ENCODE results near the gene ZBTB47.

Gene ZBTB47

DNA sequence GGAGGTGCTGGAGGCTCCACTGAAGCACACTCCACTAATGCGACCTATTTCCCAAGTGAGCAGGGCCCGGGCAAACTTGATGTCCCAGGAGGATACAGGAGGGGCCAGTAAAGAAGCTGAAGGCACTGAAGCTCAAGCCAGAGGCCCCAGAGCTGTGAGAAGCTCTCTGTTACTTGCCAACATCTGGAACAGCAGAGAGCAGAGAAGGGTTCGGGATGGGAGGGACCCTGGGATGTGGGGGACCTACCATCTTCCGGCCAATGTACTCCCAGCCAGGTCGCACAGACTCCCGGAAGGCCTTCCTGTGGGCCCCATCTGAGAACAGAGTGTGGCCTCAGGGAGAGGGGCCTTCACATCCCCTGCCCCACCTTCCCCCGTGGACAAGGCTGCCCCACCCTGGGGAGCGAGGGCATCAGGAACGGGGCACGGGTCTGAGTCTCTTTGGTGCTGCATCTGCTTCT, 46.0 kb downstream of the ZBTB47 start:
- Histone ChIP-seq H3K27ac (ENCODE audit: insufficient read depth in 1 of 2, low read depth in 1 of 2, low read length in 2 of 2, poor library complexity in 1 of 2, severe bottlenecking in 2 of 2) (no peak overlapping the region), H3K4me3 (ENCODE audit: control insufficient read depth in 1 of 7, extremely low read depth in 1 of 7, insufficient read depth in 4 of 7, low read depth in 2 of 7, low read length in 6 of 7) (no peak overlapping the region), H3K4me1 (ENCODE audit: control extremely low read depth in 1 of 4, control insufficient read depth in 4 of 4, insufficient read depth in 4 of 4, low read length in 3 of 4) (no peaks in the 10 kb centered on the region), H3K36me3 (ENCODE audit: control insufficient read depth in 4 of 4, insufficient read depth in 4 of 4, low read length in 3 of 4) (no peaks in the 10 kb centered on the region), H3K9me3 (ENCODE audit: control extremely low read depth in 1 of 5, control insufficient read depth in 4 of 5, insufficient read depth in 2 of 5, low read depth in 1 of 5, low read length in 4 of 5) (no peaks in the 10 kb centered on the region), H3K27me3 (replicated peaks in 2 of 5; ENCODE audit: control insufficient read depth in 4 of 5, insufficient read depth in 5 of 5, low read length in 4 of 5) (peaks cover 0 to 18% (median 4%) of the 10 kb centered on the region in 5 experiments)
- ChIA-PET CTCF (interaction anchor here (1.4 kb wide), 1 partner anchor 14 kb away, joined by 4 read pairs; the partner anchor contains the start of gene KLHL40), POLR2A (no interaction called here)
- DNase-seq: no peak
- WGBS (ENCODE audit: insufficient coverage): 90% methylated on average over 6 of the region's 10 CpGs

DNA sequence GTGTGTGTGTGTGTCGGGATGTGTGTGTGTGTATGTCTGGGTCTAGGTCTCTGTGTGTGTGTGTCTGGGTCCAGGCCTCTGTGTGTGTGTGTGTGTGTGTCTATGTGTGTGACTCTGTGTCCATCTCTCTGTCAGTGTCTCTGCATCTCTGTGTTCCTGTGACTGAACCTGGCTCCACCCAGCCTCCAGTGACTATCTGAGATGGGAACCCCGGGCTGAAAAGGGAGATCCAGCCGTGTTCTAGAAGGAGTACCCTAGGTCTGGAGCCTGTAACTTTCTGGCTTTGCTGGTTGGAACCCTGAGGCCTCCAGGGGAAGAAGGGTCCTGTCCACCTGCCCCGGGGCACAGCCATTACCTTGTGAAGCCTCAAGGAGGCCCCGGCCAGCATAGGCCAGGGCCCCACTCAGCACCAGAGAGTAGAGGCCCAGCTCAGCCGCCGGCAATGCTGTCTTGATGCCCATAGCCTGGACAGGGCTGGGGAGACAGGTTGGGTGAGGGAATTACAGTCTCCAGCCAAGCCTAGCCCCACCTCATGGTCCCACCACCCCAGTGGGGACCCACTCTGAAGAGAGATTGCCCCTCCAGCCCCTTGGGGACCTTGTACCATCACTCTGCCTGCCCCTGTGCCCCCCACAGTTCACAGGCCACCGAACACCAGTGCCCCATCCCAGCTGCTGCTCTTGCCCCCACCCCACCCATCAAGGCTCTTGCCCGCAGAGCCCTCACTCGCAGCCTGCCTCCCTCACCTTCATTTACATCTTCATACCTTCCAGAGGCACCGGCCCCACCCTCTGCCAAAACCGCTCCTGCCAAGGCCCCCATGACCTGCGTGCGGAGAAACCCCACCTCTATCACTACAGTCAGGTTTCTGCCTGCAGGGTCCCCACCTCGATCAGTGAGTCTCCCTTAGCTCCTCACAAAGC, 47.1 kb downstream of the ZBTB47 start:
- H3K27ac ChIP-seq (ENCODE audit: insufficient read depth in 1 of 2, low read depth in 1 of 2, low read length in 2 of 2, poor library complexity in 1 of 2, severe bottlenecking in 2 of 2): no peak overlapping the region
- H3K9me3 ChIP-seq (ENCODE audit: control extremely low read depth in 1 of 5, control insufficient read depth in 4 of 5, insufficient read depth in 2 of 5, low read depth in 1 of 5, low read length in 4 of 5): no peaks in the 10 kb centered on the region
- no peaks in the 10 kb centered on the region for H3K36me3 ChIP-seq (ENCODE audit: control insufficient read depth in 4 of 4, insufficient read depth in 4 of 4, low read length in 3 of 4)
- no peak overlapping the region for H3K4me3 ChIP-seq (ENCODE audit: control insufficient read depth in 1 of 7, extremely low read depth in 1 of 7, insufficient read depth in 4 of 7, low read depth in 2 of 7, low read length in 6 of 7)
- POLR2A ChIA-PET: interaction anchor here (0.9 kb wide), 1 partner anchor 10 kb away, joined by 3 read pairs; no protein-coding TSS in a partner anchor
- no peaks in the 10 kb centered on the region for H3K4me1 ChIP-seq (ENCODE audit: control extremely low read depth in 1 of 4, control insufficient read depth in 4 of 4, insufficient read depth in 4 of 4, low read length in 3 of 4)
- DNase-seq: no peak
- 83% methylated on average over 14 of the region's 15 CpGs for WGBS (ENCODE audit: insufficient coverage)
- H3K27me3 ChIP-seq (replicated peaks in 2 of 5; ENCODE audit: control insufficient read depth in 4 of 5, insufficient read depth in 5 of 5, low read length in 4 of 5): peaks cover 0 to 12% (median 1%) of the 10 kb centered on the region in 5 experiments
- CTCF ChIA-PET: interaction anchor here (0.7 kb wide), 1 partner anchor 16 kb away, joined by 3 read pairs; no protein-coding TSS in a partner anchor

DNA sequence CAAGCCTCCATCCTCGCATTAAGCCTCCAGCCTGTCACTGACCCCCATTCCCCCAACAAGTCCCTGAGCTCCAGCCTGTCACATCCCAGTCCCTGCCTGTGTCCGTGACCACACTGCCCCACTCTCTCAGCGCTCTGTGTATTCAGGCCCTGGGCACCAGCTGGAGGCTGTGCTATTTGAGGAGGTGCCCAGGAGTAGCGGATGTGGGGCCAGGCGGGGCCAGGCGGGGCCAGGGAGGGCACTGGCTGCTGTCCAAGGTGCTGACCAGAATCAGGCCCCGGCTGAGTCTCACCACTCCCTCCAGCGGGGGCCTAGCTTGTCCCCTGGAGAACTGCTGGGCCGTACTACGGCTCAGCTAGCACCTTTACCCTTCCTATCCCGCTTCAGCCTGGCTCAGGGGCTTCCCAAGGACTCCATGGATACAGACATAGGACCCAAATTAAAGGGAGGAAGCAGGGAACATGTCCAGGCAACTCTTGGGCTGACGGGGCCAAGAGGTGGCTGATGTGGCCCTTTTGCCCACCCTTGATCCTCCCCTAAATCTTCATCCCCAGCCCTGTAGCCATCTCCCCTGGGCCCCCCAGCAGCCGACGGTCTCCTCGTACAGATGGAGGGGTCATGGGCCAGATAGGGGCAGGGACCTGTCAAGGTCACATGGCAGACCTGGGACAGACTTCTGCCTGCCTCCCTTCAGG, 48.0 kb downstream of the ZBTB47 start:
- 33% methylated on average over 13 of the region's 15 CpGs for WGBS (ENCODE audit: insufficient coverage)
- DNase-seq: peak; percentile 35 to 75 (median 73)
- Histone ChIP-seq H3K4me1 (ENCODE audit: control extremely low read depth in 1 of 4, control insufficient read depth in 4 of 4, insufficient read depth in 4 of 4, low read length in 3 of 4) (no peaks in the 10 kb centered on the region), H3K27ac (ENCODE audit: insufficient read depth in 1 of 2, low read depth in 1 of 2, low read length in 2 of 2, poor library complexity in 1 of 2, severe bottlenecking in 2 of 2) (no peak overlapping the region), H3K9me3 (ENCODE audit: control extremely low read depth in 1 of 5, control insufficient read depth in 4 of 5, insufficient read depth in 2 of 5, low read depth in 1 of 5, low read length in 4 of 5) (no peaks in the 10 kb centered on the region), H3K27me3 (replicated peaks in 2 of 5; ENCODE audit: control insufficient read depth in 4 of 5, insufficient read depth in 5 of 5, low read length in 4 of 5) (peaks cover 0 to 11% (median 1%) of the 10 kb centered on the region in 5 experiments), H3K36me3 (ENCODE audit: control insufficient read depth in 4 of 4, insufficient read depth in 4 of 4, low read length in 3 of 4) (no peaks in the 10 kb centered on the region), H3K4me3 (ENCODE audit: control insufficient read depth in 1 of 7, extremely low read depth in 1 of 7, insufficient read depth in 4 of 7, low read depth in 2 of 7, low read length in 6 of 7) (no peak overlapping the region)
- CTCF ChIA-PET: interaction anchor here (0.7 kb wide), 1 partner anchor 15 kb away, joined by 3 read pairs; no protein-coding TSS in a partner anchor
- POLR2A ChIA-PET: interaction anchor here (0.9 kb wide), 1 partner anchor 11 kb away, joined by 3 read pairs; no protein-coding TSS in a partner anchor

DNA sequence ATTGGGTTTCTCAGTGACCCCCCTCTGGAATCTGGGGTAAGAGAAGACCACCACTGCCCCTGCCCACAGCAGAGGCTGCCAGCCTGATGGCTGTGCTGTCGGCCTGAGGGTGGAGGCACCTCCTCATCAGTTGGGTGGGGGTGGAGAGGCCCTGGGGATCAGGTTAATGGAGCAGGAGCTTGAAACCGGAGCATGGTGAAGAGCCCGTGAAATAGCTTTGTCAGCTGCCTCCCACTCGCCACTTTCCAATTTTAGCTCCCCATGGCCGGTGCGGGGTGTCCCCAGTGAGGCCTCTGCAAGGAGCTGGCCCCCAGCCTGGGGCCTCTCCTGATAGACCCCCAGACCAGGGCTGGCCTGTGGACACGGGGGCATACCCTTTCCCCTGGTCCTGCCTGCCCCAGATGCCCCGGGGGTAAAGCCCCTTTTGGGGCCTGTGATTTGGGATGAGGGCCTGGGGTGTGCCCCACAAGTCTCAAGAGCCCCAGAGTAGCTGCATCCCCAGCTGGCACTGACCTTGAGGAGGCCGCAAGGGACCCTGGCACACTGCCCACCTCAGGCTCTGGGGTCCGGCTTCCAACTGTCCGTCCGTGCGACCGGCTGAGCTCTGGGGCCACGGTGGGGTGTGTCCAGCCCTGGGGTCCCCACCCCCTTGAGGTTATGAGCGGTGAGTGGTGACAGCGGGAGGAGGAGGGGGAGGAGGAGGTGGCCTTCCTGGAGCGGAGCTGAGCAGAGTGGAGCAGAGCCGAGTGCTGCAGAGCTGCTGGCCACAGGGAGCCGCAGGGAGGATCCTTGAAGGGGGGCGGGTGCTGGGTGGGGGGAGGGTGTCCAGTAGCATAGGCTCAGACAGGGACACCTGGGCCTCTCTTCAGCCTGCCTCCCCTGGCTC, 48.8 kb downstream of the ZBTB47 start, which contains the start of gene HHATL:
TSS of gene HHATL (minus strand) at position 733 of the 886 bp plus-strand sequence. CDS start 1,972 bp downstream, outside the sequence.
- 88% methylated on average over 8 of the region's 21 CpGs for WGBS (ENCODE audit: insufficient coverage)
- H3K27me3 ChIP-seq (replicated peaks in 2 of 5; ENCODE audit: control insufficient read depth in 4 of 5, insufficient read depth in 5 of 5, low read length in 4 of 5): peaks cover 0 to 10% (median 4%) of the 10 kb centered on the region in 5 experiments
- POLR2A ChIA-PET: interaction anchor here (0.9 kb wide), 1 partner anchor 11 kb away, joined by 3 read pairs; no protein-coding TSS in a partner anchor

DNA sequence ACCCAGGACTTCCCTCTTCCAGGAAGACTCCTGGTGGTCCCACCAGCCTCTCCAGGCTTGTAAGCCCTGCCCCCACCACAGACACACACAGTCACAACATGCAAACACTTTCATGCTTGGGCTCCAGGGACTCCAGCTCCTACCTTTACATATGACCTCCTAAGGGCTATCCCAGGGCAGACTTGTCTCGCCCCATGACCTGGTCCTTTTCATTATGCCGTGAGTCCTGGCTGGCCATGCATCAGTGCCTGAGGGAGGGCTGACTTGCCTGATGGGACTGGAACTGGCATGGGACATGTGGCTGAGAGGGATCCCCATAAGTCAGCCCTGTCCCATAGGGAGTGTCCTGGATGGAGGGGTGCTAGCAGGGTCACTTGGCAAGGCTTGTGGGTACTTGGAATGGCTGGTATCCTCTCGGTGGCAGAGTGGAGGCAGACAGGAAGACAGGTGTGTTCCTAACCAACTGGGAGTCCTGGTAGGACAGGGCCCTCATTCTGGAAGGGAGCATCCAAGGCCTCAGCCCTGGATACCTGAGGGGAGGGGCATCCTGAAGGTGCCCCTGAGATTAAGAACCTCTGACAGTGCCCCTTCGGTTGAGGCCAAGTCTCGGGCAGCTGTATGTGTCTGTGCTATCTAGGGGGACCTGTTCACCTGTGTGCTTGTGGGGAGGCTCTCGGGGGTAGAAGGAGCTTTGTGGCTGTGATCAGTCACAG, 49.6 kb downstream of the ZBTB47 start:
- no peak overlapping the region for H3K27ac ChIP-seq (ENCODE audit: insufficient read depth in 1 of 2, low read depth in 1 of 2, low read length in 2 of 2, poor library complexity in 1 of 2, severe bottlenecking in 2 of 2)
- ChIA-PET CTCF (no interaction called here), POLR2A (no interaction called here)
- 95% methylated on average over 6 of the region's 6 CpGs for WGBS (ENCODE audit: insufficient coverage)
- no peak for DNase-seq
- no peaks in the 10 kb centered on the region for H3K36me3 ChIP-seq (ENCODE audit: control insufficient read depth in 4 of 4, insufficient read depth in 4 of 4, low read length in 3 of 4)
- H3K27me3 ChIP-seq (replicated peaks in 2 of 5; ENCODE audit: control insufficient read depth in 4 of 5, insufficient read depth in 5 of 5, low read length in 4 of 5): peaks cover 0 to 8% (median 4%) of the 10 kb centered on the region in 5 experiments
- H3K9me3 ChIP-seq (ENCODE audit: control extremely low read depth in 1 of 5, control insufficient read depth in 4 of 5, insufficient read depth in 2 of 5, low read depth in 1 of 5, low read length in 4 of 5): no peaks in the 10 kb centered on the region
- no peaks in the 10 kb centered on the region for H3K4me1 ChIP-seq (ENCODE audit: control extremely low read depth in 1 of 4, control insufficient read depth in 4 of 4, insufficient read depth in 4 of 4, low read length in 3 of 4)
- H3K4me3 ChIP-seq (ENCODE audit: control insufficient read depth in 1 of 7, extremely low read depth in 1 of 7, insufficient read depth in 4 of 7, low read depth in 2 of 7, low read length in 6 of 7): no peak overlapping the region

More for the DNA sequence above, 48.8 kb downstream of the ZBTB47 start, which contains the start of gene HHATL:
- CTCF ChIA-PET: no interaction called here
- H3K4me3 ChIP-seq (ENCODE audit: control insufficient read depth in 1 of 7, extremely low read depth in 1 of 7, insufficient read depth in 4 of 7, low read depth in 2 of 7, low read length in 6 of 7): no peak within 1 kb of the TSS
- H3K9me3 ChIP-seq (ENCODE audit: control extremely low read depth in 1 of 5, control insufficient read depth in 4 of 5, insufficient read depth in 2 of 5, low read depth in 1 of 5, low read length in 4 of 5): no peaks in the 10 kb centered on the region
- no peak within 1 kb of the TSS for H3K27ac ChIP-seq (ENCODE audit: insufficient read depth in 1 of 2, low read depth in 1 of 2, low read length in 2 of 2, poor library complexity in 1 of 2, severe bottlenecking in 2 of 2)
- no peaks in the 10 kb centered on the region for H3K36me3 ChIP-seq (ENCODE audit: control insufficient read depth in 4 of 4, insufficient read depth in 4 of 4, low read length in 3 of 4)
- no peak for DNase-seq
- H3K4me1 ChIP-seq (ENCODE audit: control extremely low read depth in 1 of 4, control insufficient read depth in 4 of 4, insufficient read depth in 4 of 4, low read length in 3 of 4): no peaks in the 10 kb centered on the region

DNA sequence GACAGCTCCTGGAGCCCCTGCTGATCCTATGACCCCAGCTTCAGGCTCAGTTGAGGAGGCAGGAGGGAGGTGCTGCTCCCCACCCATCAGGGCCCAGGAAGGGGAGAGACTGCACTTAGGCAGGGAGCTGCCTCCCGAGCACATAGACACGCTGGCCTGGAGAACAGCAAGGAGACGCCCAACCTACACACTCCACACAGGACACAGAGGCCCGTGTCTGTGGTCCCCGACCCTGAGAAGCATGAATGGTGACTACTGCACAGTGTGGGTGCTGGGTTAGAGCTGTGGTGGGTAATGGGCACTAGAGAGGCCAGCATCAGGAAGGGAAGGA, 50.2 kb downstream of the ZBTB47 start:
- no peak overlapping the region for H3K4me3 ChIP-seq (ENCODE audit: control insufficient read depth in 1 of 7, extremely low read depth in 1 of 7, insufficient read depth in 4 of 7, low read depth in 2 of 7, low read length in 6 of 7)
- no peak for DNase-seq
- WGBS (ENCODE audit: insufficient coverage): 86% methylated on average over 1 of the region's 5 CpGs
- CTCF ChIA-PET: no interaction called here
- no peaks in the 10 kb centered on the region for H3K9me3 ChIP-seq (ENCODE audit: control extremely low read depth in 1 of 5, control insufficient read depth in 4 of 5, insufficient read depth in 2 of 5, low read depth in 1 of 5, low read length in 4 of 5)
- H3K27me3 ChIP-seq (replicated peaks in 2 of 5; ENCODE audit: control insufficient read depth in 4 of 5, insufficient read depth in 5 of 5, low read length in 4 of 5): peaks cover 0 to 4% (median 4%) of the 10 kb centered on the region in 5 experiments
- POLR2A ChIA-PET: no interaction called here
- no peaks in the 10 kb centered on the region for H3K4me1 ChIP-seq (ENCODE audit: control extremely low read depth in 1 of 4, control insufficient read depth in 4 of 4, insufficient read depth in 4 of 4, low read length in 3 of 4)
- H3K27ac ChIP-seq (ENCODE audit: insufficient read depth in 1 of 2, low read depth in 1 of 2, low read length in 2 of 2, poor library complexity in 1 of 2, severe bottlenecking in 2 of 2): no peak overlapping the region
- H3K36me3 ChIP-seq (ENCODE audit: control insufficient read depth in 4 of 4, insufficient read depth in 4 of 4, low read length in 3 of 4): no peaks in the 10 kb centered on the region

Data from common myeloid progenitor, CD34-positive (primary cell).